Progenitor cell of endocrine pancreas (in vitro differentiated cells): Measurements from ENCODE around the gene MRTFA. TPM values are rescaled to one million over a fixed set of nuclear protein-coding genes. Genes with fewer than 3 reads are reported as not detected.

ENCODE experiments used
- DNase-seq: peaks from one replicate; pipeline ENCODE4 v3.0.0; 2021; ENCODE audit warnings: low spot score; ENCODE audit not compliant: unreplicated experiment
- H3K27ac Mint-ChIP-seq: 2 replicates; pipeline ENCODE4 v1.8.0; 2021; ENCODE audit warnings: mild to moderate bottlenecking, moderate library complexity, mixed read lengths
- H3K27me3 Mint-ChIP-seq: 2 replicates; pipeline ENCODE4 v1.8.0; 2021; ENCODE audit warnings: mixed read lengths
- H3K36me3 Mint-ChIP-seq: 2 replicates; pipeline ENCODE4 v1.8.0; 2022; ENCODE audit warnings: mixed read lengths; ENCODE audit not compliant: insufficient read depth
- H3K4me1 Mint-ChIP-seq: 2 replicates; pipeline ENCODE4 v1.8.0; 2021; ENCODE audit warnings: low read depth, mixed read lengths
- H3K4me3 Mint-ChIP-seq: 2 replicates; pipeline ENCODE4 v1.8.0; 2021; ENCODE audit warnings: low read depth, mild to moderate bottlenecking, moderate library complexity, mixed read lengths
- H3K9me3 Mint-ChIP-seq: 2 replicates; pipeline ENCODE4 v1.8.0; 2021; ENCODE audit warnings: low read depth, mixed read lengths
- CTCF ChIP-seq: fragments of 200-600 bp; sonication (generic); IDR thresholded peaks from one replicate; pipeline ENCODE4 v1.5.0; 2021; ENCODE audit warnings: antibody characterized with exemption, mild to moderate bottlenecking; ENCODE audit not compliant: unreplicated experiment
- total RNA-seq: library from RNA; stranded (reverse); gene quantifications from 2 replicates; pipeline ENCODE4 v1.2.1, GENCODE V29; 2021

The MRTFA gene
- total RNA-seq, 1 donor from 2014 or later, result 61.9 TPM

- Mint-ChIP-seq H3K9me3 (no peaks in the 10 kb centered on the region), H3K27ac (no peak overlapping the region), H3K36me3 (peaks cover 9% of the 10 kb centered on the region), H3K27me3 (no peaks in the 10 kb centered on the region), H3K4me3 (no peak overlapping the region), H3K4me1 (peaks cover 3% of the 10 kb centered on the region)
- no peak for DNase-seq
- TF ChIP-seq CTCF, result no peak
Observed at GRCh38 chr22:40520562-40520961, 116.0 kb downstream of the MRTFA start.

GRCh38 chr22:40519948-40520331 is 116.6 kb downstream of the MRTFA start:
- no peak for TF ChIP-seq CTCF
- Mint-ChIP-seq H3K4me3 (no peak overlapping the region), H3K4me1 (peaks cover 3% of the 10 kb centered on the region), H3K27ac (no peak overlapping the region), H3K27me3 (no peaks in the 10 kb centered on the region), H3K36me3 (peaks cover 9% of the 10 kb centered on the region), H3K9me3 (no peaks in the 10 kb centered on the region)
- no peak for DNase-seq

- Mint-ChIP-seq H3K4me1 (peaks cover 3% of the 10 kb centered on the region), H3K27me3 (no peaks in the 10 kb centered on the region), H3K4me3 (no peak overlapping the region), H3K36me3 (peaks cover 9% of the 10 kb centered on the region), H3K9me3 (no peaks in the 10 kb centered on the region), H3K27ac (no peak overlapping the region)
- no peak for DNase-seq
- no peak for TF ChIP-seq CTCF
Observed at GRCh38 chr22:40519284-40519947, 117.1 kb downstream of the MRTFA start.

- TF ChIP-seq CTCF, result no peak
- peaks cover 1% of the 10 kb centered on the region for H3K4me1 Mint-ChIP-seq
- H3K36me3 Mint-ChIP-seq, result peaks cover 9% of the 10 kb centered on the region
- no peak for DNase-seq
- no peaks in the 10 kb centered on the region for H3K9me3 Mint-ChIP-seq
- H3K4me3 Mint-ChIP-seq, result no peak overlapping the region
- H3K27me3 Mint-ChIP-seq, result no peaks in the 10 kb centered on the region
- no peak overlapping the region for H3K27ac Mint-ChIP-seq
Observed at GRCh38 chr22:40518840-40519239, 117.7 kb downstream of the MRTFA start.

- Mint-ChIP-seq H3K9me3 (no peaks in the 10 kb centered on the region), H3K27me3 (no peaks in the 10 kb centered on the region), H3K36me3 (peaks cover 7% of the 10 kb centered on the region), H3K4me1 (peaks cover 1% of the 10 kb centered on the region), H3K27ac (no peak overlapping the region), H3K4me3 (no peak overlapping the region)
- TF ChIP-seq CTCF, result no peak
- no peak for DNase-seq
Observed at GRCh38 chr22:40517631-40518030, 118.9 kb downstream of the MRTFA start.
